ENCODE results near the gene DCST1.

DCST1 gene

GRCh38 chr1:154998818-154999570, 34.6 kb upstream of the DCST1 start:
- peak overlapping the region; percentile 70 for H3K4me3 Mint-ChIP-seq
- no peaks in the 10 kb centered on the region for H3K27me3 Mint-ChIP-seq
- peak overlapping the region; percentile 63 for H3K27ac Mint-ChIP-seq
- peaks cover 38% of the 10 kb centered on the region for H3K4me1 Mint-ChIP-seq
- H3K9me3 Mint-ChIP-seq: no peaks in the 10 kb centered on the region
- no peaks in the 10 kb centered on the region for H3K36me3 Mint-ChIP-seq

DNA sequence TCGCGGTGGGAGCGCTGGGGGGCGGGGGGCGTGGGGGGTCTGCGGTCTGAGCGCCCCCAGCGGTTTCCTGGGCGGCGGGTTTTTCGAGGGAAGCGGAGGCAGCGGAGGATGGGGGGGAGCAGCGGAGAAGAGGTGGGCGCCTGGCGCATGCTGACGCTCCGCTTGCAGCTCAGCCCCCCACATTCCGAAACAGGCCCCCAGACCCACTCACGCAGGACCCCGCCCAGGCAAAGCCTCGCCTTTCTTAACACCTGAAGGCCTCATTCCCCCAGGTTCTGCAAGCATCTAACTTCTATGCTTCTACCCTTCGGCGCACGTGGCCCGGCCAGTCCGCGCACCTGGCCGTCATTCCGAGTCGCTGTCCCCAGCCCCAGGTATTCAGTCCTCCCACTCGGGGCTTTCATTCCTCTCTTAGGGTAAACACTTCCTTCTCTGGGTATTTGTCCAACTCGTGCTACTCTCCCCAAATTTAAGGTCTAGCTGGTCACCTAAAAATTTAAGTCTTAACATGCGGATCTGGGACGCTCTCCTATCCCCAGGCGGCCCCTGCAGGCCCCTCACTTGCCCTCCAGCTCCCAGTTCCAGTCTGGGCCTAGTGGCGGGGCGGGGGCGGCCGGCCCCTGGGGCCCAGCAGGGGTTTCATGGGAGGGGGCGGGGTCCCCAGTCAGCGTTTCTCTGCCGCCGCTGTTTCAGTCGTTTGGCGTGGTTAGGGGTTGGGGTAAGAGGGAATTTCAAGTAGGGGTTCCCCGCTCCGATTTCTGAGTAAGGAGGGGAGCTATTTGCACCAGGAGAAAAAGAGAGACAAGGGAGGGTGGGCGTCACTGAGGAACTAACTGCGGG, 33.8 kb upstream of the DCST1 start:
- Mint-ChIP-seq H3K27me3 (no peaks in the 10 kb centered on the region), H3K4me1 (peaks cover 46% of the 10 kb centered on the region), H3K27ac (peak overlapping the region; percentile 95), H3K4me3 (peak overlapping the region; percentile 92), H3K9me3 (no peaks in the 10 kb centered on the region), H3K36me3 (no peaks in the 10 kb centered on the region)

DNA sequence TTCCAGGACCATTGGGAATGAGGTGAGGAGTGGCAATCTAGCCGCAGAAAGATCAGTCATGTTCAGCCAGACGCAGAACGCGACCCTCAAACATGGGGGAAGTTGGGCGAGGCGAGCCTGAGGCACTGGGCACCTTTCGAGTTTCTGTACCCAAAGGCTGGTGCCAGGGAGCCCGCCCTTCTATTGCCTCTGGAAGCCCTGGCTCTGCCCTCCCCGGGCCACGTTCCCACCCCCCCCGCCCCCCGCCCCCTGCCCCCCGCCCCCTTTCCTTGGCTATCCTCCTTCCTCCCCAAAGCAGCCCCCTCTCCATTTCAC, 33.3 kb upstream of the DCST1 start:
- H3K9me3 Mint-ChIP-seq: no peaks in the 10 kb centered on the region
- peaks cover 50% of the 10 kb centered on the region for H3K4me1 Mint-ChIP-seq
- no peaks in the 10 kb centered on the region for H3K36me3 Mint-ChIP-seq
- no peaks in the 10 kb centered on the region for H3K27me3 Mint-ChIP-seq
- peak overlapping the region; percentile 95 for H3K27ac Mint-ChIP-seq
- H3K4me3 Mint-ChIP-seq: peak overlapping the region; percentile 92

DNA sequence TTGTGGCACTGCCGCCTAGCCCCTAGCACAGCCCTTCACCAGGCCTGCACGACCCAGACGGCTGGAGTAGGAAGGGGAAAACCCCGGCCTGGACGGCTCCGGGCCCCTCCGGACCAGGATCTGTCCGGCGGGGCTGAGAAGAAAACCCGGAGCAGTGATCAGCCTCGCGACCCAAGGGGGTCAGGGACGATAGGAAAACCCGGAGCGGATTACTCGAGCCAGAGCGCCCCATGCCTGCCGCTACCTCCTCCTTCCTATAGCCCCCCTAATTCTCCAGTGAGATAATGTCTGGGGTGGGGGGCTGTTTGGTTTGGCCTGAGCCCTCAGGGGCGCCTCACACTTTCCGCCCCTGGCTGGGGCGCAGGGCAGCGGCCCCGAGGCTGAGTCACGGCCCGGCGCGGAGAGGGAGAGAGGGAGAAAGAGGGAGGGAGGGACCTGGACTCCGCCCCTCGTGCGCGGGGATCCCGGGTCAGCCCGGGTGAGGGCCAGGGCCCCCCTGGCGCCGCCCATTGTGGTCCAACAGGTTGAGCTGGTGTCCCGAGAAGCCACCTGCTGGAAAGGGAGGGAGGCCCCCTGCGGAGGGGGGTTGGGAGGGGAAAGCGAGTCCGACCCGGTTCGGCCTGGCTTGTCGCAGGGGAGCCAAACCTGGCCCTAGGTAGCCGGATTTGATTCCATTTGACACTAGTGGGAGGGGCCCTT, 32.7 kb upstream of the DCST1 start:
- H3K9me3 Mint-ChIP-seq: no peaks in the 10 kb centered on the region
- H3K36me3 Mint-ChIP-seq: no peaks in the 10 kb centered on the region
- peaks cover 53% of the 10 kb centered on the region for H3K4me1 Mint-ChIP-seq
- peak overlapping the region; percentile 79 for H3K27ac Mint-ChIP-seq
- H3K27me3 Mint-ChIP-seq: no peaks in the 10 kb centered on the region
- peak overlapping the region; percentile 92 for H3K4me3 Mint-ChIP-seq

GRCh38 chr1:155001425-155001674, 32.3 kb upstream of the DCST1 start:
- peak overlapping the region; percentile 79 for H3K27ac Mint-ChIP-seq
- H3K4me1 Mint-ChIP-seq: peaks cover 53% of the 10 kb centered on the region
- H3K27me3 Mint-ChIP-seq: no peaks in the 10 kb centered on the region

GRCh38 chr1:155001675-155002463, 31.8 kb upstream of the DCST1 start:
- Mint-ChIP-seq H3K4me3 (peak overlapping the region; percentile 92), H3K27me3 (no peaks in the 10 kb centered on the region), H3K36me3 (no peaks in the 10 kb centered on the region), H3K4me1 (peaks cover 58% of the 10 kb centered on the region), H3K27ac (peak overlapping the region; percentile 87), H3K9me3 (no peaks in the 10 kb centered on the region)

More at GRCh38 chr1:155001425-155001674, 32.3 kb upstream of the DCST1 start:
- no peaks in the 10 kb centered on the region for H3K9me3 Mint-ChIP-seq
- no peaks in the 10 kb centered on the region for H3K36me3 Mint-ChIP-seq
- H3K4me3 Mint-ChIP-seq: peak overlapping the region; percentile 92

DNA sequence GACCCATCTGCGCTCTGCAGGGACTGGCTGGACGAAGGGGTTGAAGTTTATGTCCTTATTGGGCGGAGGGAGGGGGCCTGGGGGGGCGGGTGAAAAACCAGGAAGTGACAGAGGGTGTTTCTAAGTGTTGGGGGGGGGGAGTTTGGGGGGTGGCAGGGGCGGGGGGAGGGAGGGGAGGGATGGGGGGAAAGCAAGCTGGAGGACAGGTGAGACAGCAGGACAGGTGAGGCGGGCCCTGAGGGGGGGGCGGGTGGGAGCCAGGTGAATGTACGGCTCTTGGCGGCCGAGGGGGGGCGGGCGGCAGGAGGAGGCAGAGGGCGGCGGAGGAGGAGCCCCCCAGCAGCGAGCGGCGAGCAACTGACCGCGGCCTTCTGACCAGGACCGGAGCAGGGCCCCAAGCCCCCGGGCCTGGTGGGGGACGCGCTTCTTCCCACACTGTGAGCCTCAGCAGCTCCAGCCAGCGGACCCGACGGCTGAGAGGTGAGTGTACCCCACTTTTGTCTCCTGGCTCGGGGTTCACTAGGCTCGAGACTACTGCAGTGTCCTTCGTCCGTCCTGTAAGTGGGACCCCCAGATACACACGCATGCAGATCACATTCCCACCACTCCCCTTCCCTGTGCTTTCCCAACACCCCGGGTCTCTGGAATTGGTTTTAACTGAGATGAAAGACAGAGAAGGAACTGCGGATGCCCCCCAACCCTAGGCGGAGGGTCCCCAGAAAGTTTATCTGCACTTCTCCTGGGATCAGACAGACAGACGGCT, 31.0 kb upstream of the DCST1 start, which contains the start of gene ZBTB7B:
Gene ZBTB7B (plus strand): TSS at position 339 of the 763 bp plus-strand sequence. CDS start 11,859 bp downstream, outside the sequence.
- no peaks in the 10 kb centered on the region for H3K9me3 Mint-ChIP-seq
- no peaks in the 10 kb centered on the region for H3K27me3 Mint-ChIP-seq
- peak within 1 kb of the TSS; percentile 95 for H3K4me3 Mint-ChIP-seq
- H3K36me3 Mint-ChIP-seq: no peaks in the 10 kb centered on the region
- peaks cover 55% of the 10 kb centered on the region for H3K4me1 Mint-ChIP-seq
- H3K27ac Mint-ChIP-seq: peak within 1 kb of the TSS; percentile 90

DNA sequence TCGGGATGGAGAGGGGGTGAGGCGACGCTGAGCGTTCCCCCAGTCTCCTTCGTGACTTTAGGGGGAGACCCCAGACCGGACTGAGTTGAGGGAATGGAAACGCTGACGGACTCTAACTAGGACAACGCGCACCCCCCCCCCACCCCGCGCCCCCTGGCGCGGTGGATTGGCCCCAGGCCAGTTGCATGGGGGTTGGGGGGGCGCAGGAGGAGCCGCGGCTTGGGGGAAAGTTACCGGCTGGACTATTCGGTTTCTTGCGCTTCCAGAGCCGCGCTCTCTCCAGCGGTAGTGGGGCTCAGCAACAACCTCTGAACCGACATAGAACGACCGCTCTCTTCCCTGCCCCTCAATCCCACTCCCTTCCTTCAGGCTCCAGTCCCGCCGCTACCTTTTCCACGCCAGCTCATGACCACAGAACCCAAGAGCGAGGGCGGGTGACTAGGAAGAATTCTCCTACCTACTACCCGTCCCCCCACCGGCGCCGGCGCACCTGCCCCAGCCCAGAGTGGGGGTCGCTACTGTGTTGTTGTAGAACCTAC, 30.3 kb upstream of the DCST1 start:
- Mint-ChIP-seq H3K4me1 (peaks cover 53% of the 10 kb centered on the region), H3K9me3 (no peaks in the 10 kb centered on the region), H3K27me3 (no peaks in the 10 kb centered on the region), H3K4me3 (peak overlapping the region; percentile 95), H3K27ac (peak overlapping the region; percentile 90), H3K36me3 (no peaks in the 10 kb centered on the region)

DNA sequence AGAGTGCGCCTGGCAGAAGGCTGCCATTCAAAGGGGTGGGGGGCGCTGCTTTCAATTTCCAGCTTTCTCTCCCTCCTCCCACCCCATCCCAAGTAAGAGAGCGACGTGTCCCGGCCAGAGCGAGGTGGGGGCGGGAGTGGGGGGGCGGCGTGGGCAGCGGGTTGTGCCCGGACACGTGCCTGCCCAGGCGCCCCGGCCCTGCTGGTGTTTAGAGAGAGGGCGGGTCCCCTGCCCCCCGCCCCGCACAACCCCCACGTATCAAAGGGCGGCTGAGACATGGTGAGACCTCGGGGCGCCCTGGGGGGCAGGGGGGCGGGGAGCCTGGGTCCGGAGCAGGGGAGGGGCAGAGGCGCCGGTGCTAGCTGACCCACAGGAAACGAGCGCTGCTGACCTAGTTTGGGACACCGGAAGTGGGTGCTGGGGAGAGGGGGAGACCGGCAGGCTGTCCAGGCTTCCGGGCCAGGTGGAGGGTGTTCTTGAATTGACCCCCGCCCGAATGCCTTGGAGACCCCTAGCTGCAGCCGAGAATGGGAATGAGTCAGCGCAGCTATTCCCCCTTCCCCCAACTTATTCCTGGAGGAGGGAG, 29.8 kb upstream of the DCST1 start:
- no peaks in the 10 kb centered on the region for H3K36me3 Mint-ChIP-seq
- no peaks in the 10 kb centered on the region for H3K27me3 Mint-ChIP-seq
- peaks cover 53% of the 10 kb centered on the region for H3K4me1 Mint-ChIP-seq
- peak overlapping the region; percentile 95 for H3K4me3 Mint-ChIP-seq
- no peaks in the 10 kb centered on the region for H3K9me3 Mint-ChIP-seq
- H3K27ac Mint-ChIP-seq: peak overlapping the region; percentile 90

DNA sequence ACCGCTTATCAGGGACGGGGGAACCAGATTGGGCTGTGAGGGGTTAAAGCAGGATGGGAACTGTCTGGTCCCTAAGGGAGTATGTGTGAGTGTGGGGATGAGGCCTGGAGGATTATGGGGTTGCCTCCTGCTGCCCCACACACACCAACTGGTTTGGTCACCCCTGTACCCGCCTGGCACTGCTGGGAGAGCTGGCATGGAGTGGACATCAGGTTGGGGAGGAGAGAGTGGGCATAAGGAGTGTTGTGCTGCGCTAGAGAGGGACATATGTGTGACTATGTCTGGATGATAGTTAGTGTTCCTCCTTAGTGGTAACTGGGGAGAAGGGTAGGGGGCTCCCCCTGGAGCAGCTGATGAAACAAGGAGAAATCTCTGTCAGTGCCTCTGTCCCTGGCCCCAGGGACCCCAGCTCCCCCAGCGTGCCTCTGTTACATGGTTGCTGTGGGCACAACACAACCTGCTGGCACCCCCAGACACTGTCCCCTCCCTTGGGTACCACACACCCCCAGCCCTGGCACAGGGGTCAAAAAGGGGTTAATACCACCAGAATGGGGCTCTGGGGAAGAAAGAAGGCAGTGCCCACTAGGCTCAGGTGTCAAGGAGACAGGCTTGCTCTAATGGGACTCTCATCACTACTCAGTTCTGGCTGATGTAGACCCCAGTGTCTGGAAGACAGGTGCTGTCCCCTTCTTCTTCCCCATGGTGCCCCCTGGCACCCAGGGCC, 29.1 kb upstream of the DCST1 start:
- Mint-ChIP-seq H3K9me3 (no peaks in the 10 kb centered on the region), H3K27ac (peak overlapping the region; percentile 85)

DNA sequence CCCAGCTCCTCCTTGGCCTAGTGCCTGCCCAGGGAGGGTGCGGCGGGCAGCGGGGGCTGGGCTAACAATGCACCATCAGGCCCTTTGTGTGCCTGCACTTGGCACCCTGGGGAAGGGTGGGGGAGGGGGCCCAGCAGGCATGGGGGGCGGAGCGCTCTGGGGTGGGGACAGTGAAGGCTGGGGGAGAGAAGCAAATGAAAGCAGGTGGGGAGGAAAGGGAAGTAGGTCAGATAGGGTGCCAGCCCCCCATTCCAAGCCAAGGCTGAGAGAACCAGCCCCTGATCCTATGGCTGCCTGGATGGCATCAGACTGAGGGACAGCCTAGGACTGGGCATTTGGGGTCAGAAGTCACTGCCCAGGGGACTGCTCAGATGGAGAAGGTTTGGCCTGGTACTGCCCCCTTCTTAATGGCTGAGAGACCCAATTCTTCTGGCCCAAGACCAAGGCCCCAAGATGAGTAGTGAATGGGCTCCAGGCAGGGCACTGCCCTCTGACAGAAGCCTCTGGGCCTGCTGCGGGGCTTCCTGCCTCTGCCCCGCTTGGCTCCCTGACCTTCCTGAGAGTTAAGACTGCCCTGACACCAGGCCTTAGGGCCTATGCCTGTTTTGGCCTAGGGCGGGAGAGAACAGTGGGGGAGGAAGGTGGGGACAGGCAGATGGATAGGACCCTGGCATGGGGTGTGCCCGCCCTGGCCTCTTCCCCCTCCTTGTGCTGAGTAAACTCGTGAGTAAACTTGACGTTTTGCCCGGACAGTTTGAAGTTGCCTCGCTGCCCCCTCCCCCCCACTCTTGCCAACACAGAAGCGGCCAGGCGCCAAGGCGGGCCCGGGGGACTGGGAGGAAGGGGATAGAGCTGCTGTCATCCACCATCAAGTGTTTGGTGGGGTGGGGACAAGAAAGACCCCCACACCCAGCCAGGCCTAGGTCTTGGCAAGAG, 28.3 kb upstream of the DCST1 start:
- peak overlapping the region; percentile 92 for H3K27ac Mint-ChIP-seq
- no peaks in the 10 kb centered on the region for H3K27me3 Mint-ChIP-seq
- H3K4me3 Mint-ChIP-seq: no peak overlapping the region
- peaks cover 49% of the 10 kb centered on the region for H3K4me1 Mint-ChIP-seq
- H3K9me3 Mint-ChIP-seq: no peaks in the 10 kb centered on the region
- H3K36me3 Mint-ChIP-seq: no peaks in the 10 kb centered on the region

More for the DNA sequence above, 29.1 kb upstream of the DCST1 start:
- H3K36me3 Mint-ChIP-seq: no peaks in the 10 kb centered on the region
- peaks cover 50% of the 10 kb centered on the region for H3K4me1 Mint-ChIP-seq
- H3K27me3 Mint-ChIP-seq: no peaks in the 10 kb centered on the region
- H3K4me3 Mint-ChIP-seq: peak overlapping the region; percentile 82

GRCh38 chr1:155006601-155007101, 27.0 kb upstream of the DCST1 start:
- H3K27ac Mint-ChIP-seq: peak overlapping the region; percentile 92
- peaks cover 54% of the 10 kb centered on the region for H3K4me1 Mint-ChIP-seq

More at GRCh38 chr1:155006601-155007101, 27.0 kb upstream of the DCST1 start:
- no peaks in the 10 kb centered on the region for H3K9me3 Mint-ChIP-seq
- peak overlapping the region; percentile 56 for H3K4me3 Mint-ChIP-seq
- no peaks in the 10 kb centered on the region for H3K36me3 Mint-ChIP-seq
- H3K27me3 Mint-ChIP-seq: no peaks in the 10 kb centered on the region
